ENCODE data around the gene NRG2.

The NRG2 gene

DNA sequence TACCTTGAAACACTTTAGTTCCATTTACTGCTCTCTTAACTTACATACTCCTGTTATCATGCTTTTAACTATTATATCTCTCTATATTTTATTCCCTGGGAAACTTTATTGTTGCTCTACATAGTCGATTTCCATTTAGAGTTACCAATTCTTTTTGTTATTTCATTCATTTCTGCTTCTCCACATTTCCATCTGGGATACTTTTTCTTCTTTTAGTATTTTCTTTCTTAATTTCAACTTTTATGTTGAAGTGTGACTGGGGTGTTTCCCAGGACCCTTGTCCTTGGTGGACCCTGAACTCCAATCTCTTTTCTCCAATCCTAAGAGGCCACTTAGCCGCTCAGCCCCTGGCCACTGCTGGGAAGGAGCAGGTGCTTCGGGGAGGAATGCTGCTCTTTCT is 211.5 kb downstream of the NRG2 start:
- Histone ChIP-seq H2AFZ (no peak overlapping the region), H3K9ac (no peak overlapping the region), H3K27me3 (ENCODE audit: control insufficient read depth, insufficient read depth, low read length) (no peaks in the 10 kb centered on the region), H3K36me3 (ENCODE audit: control insufficient read depth, insufficient read depth, low read length) (no peaks in the 10 kb centered on the region), H3K4me3 (ENCODE audit: low read depth, low read length) (no peak overlapping the region), H3K9me3 (ENCODE audit: control insufficient read depth, low read length) (no peaks in the 10 kb centered on the region), H3K4me2 (ENCODE audit: low read length) (no peak overlapping the region), H3K79me2 (no peaks in the 10 kb centered on the region), H3K27ac (no peak overlapping the region), H3K4me1 (no peaks in the 10 kb centered on the region)
- TF ChIP-seq, protein P1, sequence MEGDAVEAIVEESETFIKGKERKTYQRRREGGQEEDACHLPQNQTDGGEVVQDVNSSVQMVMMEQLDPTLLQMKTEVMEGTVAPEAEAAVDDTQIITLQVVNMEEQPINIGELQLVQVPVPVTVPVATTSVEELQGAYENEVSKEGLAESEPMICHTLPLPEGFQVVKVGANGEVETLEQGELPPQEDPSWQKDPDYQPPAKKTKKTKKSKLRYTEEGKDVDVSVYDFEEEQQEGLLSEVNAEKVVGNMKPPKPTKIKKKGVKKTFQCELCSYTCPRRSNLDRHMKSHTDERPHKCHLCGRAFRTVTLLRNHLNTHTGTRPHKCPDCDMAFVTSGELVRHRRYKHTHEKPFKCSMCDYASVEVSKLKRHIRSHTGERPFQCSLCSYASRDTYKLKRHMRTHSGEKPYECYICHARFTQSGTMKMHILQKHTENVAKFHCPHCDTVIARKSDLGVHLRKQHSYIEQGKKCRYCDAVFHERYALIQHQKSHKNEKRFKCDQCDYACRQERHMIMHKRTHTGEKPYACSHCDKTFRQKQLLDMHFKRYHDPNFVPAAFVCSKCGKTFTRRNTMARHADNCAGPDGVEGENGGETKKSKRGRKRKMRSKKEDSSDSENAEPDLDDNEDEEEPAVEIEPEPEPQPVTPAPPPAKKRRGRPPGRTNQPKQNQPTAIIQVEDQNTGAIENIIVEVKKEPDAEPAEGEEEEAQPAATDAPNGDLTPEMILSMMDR (IDR thresholded peaks at IDR 0.05), result no peak

DNA sequence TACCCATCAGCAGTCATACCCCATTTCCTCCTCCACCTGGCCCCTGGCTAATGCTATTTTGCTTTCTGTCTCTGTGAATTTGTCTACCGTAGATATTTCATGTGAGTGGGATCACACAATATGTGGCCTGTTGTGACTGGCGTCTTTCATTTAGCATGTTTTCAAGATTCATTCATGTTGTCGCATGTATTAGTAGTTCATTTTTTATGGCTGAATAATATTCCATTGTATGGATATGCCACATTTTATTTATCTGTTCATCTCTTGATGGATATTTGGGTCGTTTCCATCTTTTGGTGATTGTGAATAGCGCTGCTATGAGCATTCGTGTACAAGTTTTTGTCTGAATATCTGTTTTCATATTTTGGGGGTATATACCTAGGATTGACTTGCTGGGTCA is 213.6 kb downstream of the NRG2 start:
- Histone ChIP-seq H3K27ac (no peak overlapping the region), H3K79me2 (no peaks in the 10 kb centered on the region), H3K27me3 (ENCODE audit: control insufficient read depth, insufficient read depth, low read length) (no peaks in the 10 kb centered on the region), H3K4me2 (ENCODE audit: low read length) (no peak overlapping the region), H3K9me3 (ENCODE audit: control insufficient read depth, low read length) (no peaks in the 10 kb centered on the region), H3K9ac (no peak overlapping the region), H3K4me3 (ENCODE audit: low read depth, low read length) (no peak overlapping the region), H3K36me3 (ENCODE audit: control insufficient read depth, insufficient read depth, low read length) (no peaks in the 10 kb centered on the region), H2AFZ (no peak overlapping the region), H3K4me1 (no peaks in the 10 kb centered on the region)
- TF ChIP-seq, protein P1 (IDR thresholded peaks at IDR 0.05), result no peak

DNA sequence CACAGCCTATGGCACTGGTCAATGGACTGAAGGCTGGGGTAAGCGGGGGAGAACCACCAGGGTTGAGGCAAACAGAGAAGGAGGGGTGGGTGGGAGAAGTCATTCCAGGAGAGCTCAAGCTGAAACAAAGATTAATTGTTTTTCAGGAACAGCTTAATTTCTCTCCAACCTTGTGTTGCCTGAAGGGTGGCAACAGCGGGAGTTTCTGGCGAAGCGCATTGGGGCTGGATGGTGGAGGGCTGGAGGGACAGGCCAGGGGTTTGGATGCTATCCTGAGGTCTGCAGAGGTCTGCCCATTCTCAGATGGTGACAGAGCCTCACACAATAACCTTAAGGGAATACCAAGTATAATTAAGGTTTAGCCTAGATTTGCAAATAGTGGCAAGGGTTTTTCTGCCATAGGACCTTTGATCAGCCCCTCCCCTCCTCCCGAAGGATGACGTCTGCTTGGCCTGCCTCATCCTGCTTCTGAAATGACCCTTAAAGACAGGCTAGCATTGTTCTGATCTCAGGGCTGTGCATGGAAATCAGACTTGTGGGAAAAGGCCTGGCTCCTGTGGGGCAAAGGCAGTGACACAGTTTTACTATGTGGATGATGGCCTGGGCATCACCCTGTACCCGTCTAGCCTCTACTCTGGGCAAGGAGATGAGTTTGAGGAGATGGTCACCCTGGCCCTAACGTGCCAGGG is 214.7 kb downstream of the NRG2 start:
- no peaks in the 10 kb centered on the region for H3K9me3 ChIP-seq (ENCODE audit: control insufficient read depth, low read length)
- H3K27me3 ChIP-seq (ENCODE audit: control insufficient read depth, insufficient read depth, low read length), result no peaks in the 10 kb centered on the region
- no peak overlapping the region for H3K4me2 ChIP-seq (ENCODE audit: low read length)
- H3K4me3 ChIP-seq (ENCODE audit: low read depth, low read length), result no peak overlapping the region
- TF ChIP-seq, protein P1 (IDR thresholded peaks at IDR 0.05), result no peak
- H3K9ac ChIP-seq, result no peak overlapping the region
- H3K4me1 ChIP-seq, result no peaks in the 10 kb centered on the region
- no peaks in the 10 kb centered on the region for H3K79me2 ChIP-seq
- H3K27ac ChIP-seq, result no peak overlapping the region
- H2AFZ ChIP-seq, result no peak overlapping the region
- no peaks in the 10 kb centered on the region for H3K36me3 ChIP-seq (ENCODE audit: control insufficient read depth, insufficient read depth, low read length)

DNA sequence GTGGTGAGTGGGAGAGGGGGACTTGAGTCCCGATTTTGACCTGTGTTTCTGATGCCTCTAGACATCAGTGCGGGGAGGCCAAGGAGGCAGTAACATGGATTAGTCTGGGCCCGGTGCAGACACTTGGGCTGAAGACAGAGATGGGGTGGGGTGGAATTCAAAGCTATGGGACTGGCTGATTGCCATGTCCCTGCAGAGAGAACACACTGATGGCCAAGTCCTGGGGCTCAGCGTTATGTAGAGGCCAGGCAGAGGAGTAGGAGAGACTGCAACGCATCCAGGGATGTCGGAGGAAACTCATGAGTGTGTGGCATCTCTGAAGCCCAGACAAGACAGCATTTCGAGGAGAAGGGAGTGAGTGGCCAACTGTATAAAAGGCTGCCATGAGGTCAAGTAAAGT is 217.4 kb downstream of the NRG2 start:
- no peak overlapping the region for H2AFZ ChIP-seq

More for the DNA sequence above, 217.4 kb downstream of the NRG2 start:
- H3K4me2 ChIP-seq (ENCODE audit: low read length), result no peak overlapping the region
- H3K27me3 ChIP-seq (ENCODE audit: control insufficient read depth, insufficient read depth, low read length), result no peaks in the 10 kb centered on the region
- H3K4me1 ChIP-seq, result no peaks in the 10 kb centered on the region
- H3K79me2 ChIP-seq, result no peaks in the 10 kb centered on the region
- no peaks in the 10 kb centered on the region for H3K9me3 ChIP-seq (ENCODE audit: control insufficient read depth, low read length)
- no peaks in the 10 kb centered on the region for H3K36me3 ChIP-seq (ENCODE audit: control insufficient read depth, insufficient read depth, low read length)
- no peak overlapping the region for H3K4me3 ChIP-seq (ENCODE audit: low read depth, low read length)
- H3K27ac ChIP-seq, result no peak overlapping the region
- TF ChIP-seq, protein P1 (IDR thresholded peaks at IDR 0.05), result no peak
- no peak overlapping the region for H3K9ac ChIP-seq

Data from parathyroid adenoma (tissue), 2 donors.